Body of pancreas (tissue), 4 donors: Measurements from ENCODE around the gene PHLDA2. TPM values are rescaled to one million over a fixed set of nuclear protein-coding genes. Genes with fewer than 3 reads are reported as not detected.
A peak's percentile ranks its signal among the peaks of the same experiment; 100 is the strongest.

Experiments used
- ATAC-seq: fragments of 150-250 bp; one replicate; pipeline ENCODE4 v1.9.1; 2016
- DNase-seq, 4 donors: peaks; one replicate each; pipeline ENCODE4 v3.0.0-alpha.2; 2019
- H3K27ac ChIP-seq, 4 donors: fragments of 200-600 bp; sonication (generic); 1 replicate in 3 of 4; 2 replicates in 1 of 4; pipeline versions ENCODE4 v1.5.1 to v1.6.1; 2016 to 2019; ENCODE audit warnings: mild to moderate bottlenecking in 1 of 4, mixed read lengths in 1 of 4, moderate library complexity in 1 of 4
- H3K27me3 ChIP-seq, 2 donors: fragments of 200-600 bp; sonication (generic); one replicate each; pipeline ENCODE4 v1.6.0; 2016; ENCODE audit warnings: mild to moderate bottlenecking in 1 of 2
- H3K36me3 ChIP-seq, 2 donors: fragments of 200-600 bp; sonication (generic); replicated peaks in 1 of 2; 2 replicates each; pipeline ENCODE4 v1.5.1; 2016; ENCODE audit warnings: low read depth in 2 of 2; ENCODE audit not compliant: insufficient read depth in 1 of 2
- H3K4me1 ChIP-seq: fragments of 200-600 bp; sonication (generic); one replicate; pipeline ENCODE4 v1.6.0; 2016
- H3K4me3 ChIP-seq, 2 donors: fragments of 200-600 bp; sonication (generic); 1 replicate in 1 of 2; 2 replicates in 1 of 2; pipeline ENCODE4 v1.5.1; 2016 to 2019
- H3K9me3 ChIP-seq, 3 donors: fragments of 200-600 bp; sonication (generic); 1 replicate in 2 of 3; 2 replicates in 1 of 3; pipeline ENCODE4 v1.5.1; 2016
- POLR2A ChIP-seq, 3 donors: fragments of 450-650 bp; IDR thresholded peaks; one replicate each; pipeline ENCODE4 v1.6.1; 2016; ENCODE audit warnings: antibody characterized with exemption in 3 of 3, mild to moderate bottlenecking in 2 of 3
- WGBS, 2 donors: methylation state at CpG; one replicate each; pipeline ENCODE4 v1.1.5; 2017; 5-methylcytosine and 5-hydroxymethylcytosine counted together
- intact Hi-C: fragments of 100-400 bp; cut with DNase I; formaldehyde crosslinking; loops from one replicate; pipeline ENCODE4 v1.15.1; 2023
- total RNA-seq, 2 donors: library from RNA; depleted of rRNA; stranded (reverse); fragments of >200 nt; gene quantifications; one replicate each; pipeline ENCODE4 v1.1.0, GENCODE V29; 2016
- TF ChIP-seq, protein P1 (sequence below), 7 experiments: fragments of 450-650 bp in 4 of 7; fragments of 200-600 bp in 3 of 7; sonication (generic) in 3 of 7; IDR thresholded peaks; one replicate each; pipeline ENCODE4 v1.5.1; 2016 to 2019; ENCODE audit warnings: antibody characterized with exemption in 7 of 7

PHLDA2 gene
- total RNA-seq, 2 donors from 2014 or later: 4.2 TPM; not detected in 1

DNA sequence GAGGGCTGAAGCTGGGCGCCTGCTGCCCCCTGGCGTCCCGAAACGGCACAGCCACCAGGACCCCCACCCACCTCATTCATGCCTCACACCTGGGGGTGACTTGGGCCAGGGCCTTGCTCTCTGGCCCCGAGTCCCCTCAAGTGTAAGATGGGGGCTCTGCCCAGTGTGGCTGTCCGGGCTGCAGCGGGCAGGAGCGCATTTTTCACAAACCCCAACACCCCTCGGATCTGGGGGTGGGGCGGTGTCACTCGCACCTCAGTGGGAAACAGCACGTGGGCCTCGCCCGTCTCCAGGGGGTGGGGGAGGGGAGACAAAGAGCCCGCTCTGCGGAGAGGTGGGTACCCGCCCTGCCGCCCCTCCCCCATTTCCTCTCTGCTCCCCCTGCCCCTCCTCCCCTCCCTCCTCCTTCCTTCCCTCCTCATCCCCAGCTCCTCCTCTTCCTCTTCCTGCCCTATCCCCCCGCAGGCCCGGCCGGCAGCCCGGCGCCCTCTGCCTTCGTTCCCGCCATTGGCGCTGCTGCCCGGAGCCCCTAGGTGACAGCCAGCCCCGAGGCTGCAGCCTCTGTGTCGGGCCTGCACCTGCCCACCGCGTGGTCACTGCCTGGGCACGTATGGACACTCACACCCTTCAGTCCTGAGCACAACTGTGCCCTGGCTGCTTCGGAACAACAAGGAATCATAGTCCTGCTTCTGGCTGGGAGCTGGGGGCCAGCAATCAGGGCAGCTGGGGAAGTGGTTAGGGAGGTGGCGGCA lies 36.8 kb downstream of the PHLDA2 start:
- intact Hi-C loops: loop anchor here (5.0 kb wide), 2 partner anchors 360 to 465 kb away; no protein-coding TSS in a partner anchor
- DNase-seq (peak in 1 of 4 donors; percentile 21), ATAC-seq (no peak)
- H3K4me3 ChIP-seq: no peak overlapping the region
- 14% methylated on average over 30 of the region's 34 CpGs; no CpG with 5 or more reads in 1 of the 2 donors for WGBS, 2 donors
- H3K27ac ChIP-seq: peak overlapping the region in 2 of 4 donors; percentile 12 to 24
- TF ChIP-seq POLR2A (IDR thresholded peaks at IDR 0.05): no peak
- TF ChIP-seq, protein P1, sequence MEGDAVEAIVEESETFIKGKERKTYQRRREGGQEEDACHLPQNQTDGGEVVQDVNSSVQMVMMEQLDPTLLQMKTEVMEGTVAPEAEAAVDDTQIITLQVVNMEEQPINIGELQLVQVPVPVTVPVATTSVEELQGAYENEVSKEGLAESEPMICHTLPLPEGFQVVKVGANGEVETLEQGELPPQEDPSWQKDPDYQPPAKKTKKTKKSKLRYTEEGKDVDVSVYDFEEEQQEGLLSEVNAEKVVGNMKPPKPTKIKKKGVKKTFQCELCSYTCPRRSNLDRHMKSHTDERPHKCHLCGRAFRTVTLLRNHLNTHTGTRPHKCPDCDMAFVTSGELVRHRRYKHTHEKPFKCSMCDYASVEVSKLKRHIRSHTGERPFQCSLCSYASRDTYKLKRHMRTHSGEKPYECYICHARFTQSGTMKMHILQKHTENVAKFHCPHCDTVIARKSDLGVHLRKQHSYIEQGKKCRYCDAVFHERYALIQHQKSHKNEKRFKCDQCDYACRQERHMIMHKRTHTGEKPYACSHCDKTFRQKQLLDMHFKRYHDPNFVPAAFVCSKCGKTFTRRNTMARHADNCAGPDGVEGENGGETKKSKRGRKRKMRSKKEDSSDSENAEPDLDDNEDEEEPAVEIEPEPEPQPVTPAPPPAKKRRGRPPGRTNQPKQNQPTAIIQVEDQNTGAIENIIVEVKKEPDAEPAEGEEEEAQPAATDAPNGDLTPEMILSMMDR (IDR thresholded peaks at IDR 0.05): peak; percentile 66 to 87 (median 81)
- no peaks in the 10 kb centered on the region for H3K36me3 ChIP-seq
- peaks cover 29% of the 10 kb centered on the region for H3K4me1 ChIP-seq
- H3K27me3 ChIP-seq: no peaks in the 10 kb centered on the region
- no peaks in the 10 kb centered on the region for H3K9me3 ChIP-seq

DNA sequence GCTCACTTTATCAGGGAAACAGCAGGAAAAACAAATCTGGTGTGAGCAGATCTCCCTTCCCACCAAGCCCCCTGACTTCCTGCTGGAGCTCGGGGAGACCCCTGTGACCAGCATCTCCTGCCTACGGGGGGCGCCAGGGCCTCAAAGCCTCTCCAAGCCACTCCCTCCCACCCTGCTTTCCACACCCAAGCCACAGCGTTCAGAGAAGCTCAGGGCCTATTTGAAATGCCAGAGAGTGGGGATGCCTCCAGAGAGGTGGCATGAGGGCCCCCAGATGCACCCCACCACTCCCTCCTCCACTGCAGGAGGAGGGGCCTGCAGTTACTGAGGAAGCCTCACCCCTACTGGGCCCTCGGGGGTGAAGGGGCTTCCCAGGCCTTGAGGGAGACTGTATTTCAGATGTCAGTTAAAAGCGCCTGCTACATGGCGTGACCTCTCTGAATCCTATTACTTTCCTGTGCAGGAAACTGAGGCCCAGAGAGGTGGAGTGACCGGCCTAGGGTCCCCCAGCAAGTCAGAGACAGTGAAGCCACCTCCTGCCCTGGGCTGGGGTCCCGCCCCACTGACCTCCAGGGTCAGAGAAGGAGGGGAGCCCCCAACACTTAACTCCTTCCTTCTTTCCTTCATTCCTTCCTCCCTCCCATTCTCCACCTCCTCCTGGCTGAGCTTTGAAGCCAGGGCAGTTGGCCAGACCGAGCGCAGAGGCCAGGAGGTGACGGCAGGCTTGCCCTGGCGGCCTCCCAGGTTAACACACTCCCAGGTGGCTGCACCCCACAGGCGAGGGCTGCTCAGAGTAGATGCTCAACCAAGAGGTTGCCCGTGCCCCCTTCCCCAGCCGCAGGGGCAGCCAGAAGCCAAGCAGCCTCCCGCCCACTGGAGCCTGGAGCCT lies 37.6 kb downstream of the PHLDA2 start:
- Histone ChIP-seq H3K36me3 (no peaks in the 10 kb centered on the region), H3K27me3 (no peaks in the 10 kb centered on the region), H3K9me3 (no peaks in the 10 kb centered on the region), H3K4me1 (peaks cover 29% of the 10 kb centered on the region), H3K27ac (peak overlapping the region in 3 of 4 donors; percentile 57 to 69 (median 60)), H3K4me3 (no peak overlapping the region)
- intact Hi-C loops: loop anchor here (5.0 kb wide), 2 partner anchors 359 to 464 kb away; no protein-coding TSS in a partner anchor
- DNase-seq: peak; percentile 70 to 89 (median 78)
- ATAC-seq: peak; percentile 37
- no peak for TF ChIP-seq POLR2A (IDR thresholded peaks at IDR 0.05)
- TF ChIP-seq, protein P1 (IDR thresholded peaks at IDR 0.05): no peak
- WGBS, 2 donors: 24 to 37% methylated on average over 11 to 16 of the region's 17 CpGs

DNA sequence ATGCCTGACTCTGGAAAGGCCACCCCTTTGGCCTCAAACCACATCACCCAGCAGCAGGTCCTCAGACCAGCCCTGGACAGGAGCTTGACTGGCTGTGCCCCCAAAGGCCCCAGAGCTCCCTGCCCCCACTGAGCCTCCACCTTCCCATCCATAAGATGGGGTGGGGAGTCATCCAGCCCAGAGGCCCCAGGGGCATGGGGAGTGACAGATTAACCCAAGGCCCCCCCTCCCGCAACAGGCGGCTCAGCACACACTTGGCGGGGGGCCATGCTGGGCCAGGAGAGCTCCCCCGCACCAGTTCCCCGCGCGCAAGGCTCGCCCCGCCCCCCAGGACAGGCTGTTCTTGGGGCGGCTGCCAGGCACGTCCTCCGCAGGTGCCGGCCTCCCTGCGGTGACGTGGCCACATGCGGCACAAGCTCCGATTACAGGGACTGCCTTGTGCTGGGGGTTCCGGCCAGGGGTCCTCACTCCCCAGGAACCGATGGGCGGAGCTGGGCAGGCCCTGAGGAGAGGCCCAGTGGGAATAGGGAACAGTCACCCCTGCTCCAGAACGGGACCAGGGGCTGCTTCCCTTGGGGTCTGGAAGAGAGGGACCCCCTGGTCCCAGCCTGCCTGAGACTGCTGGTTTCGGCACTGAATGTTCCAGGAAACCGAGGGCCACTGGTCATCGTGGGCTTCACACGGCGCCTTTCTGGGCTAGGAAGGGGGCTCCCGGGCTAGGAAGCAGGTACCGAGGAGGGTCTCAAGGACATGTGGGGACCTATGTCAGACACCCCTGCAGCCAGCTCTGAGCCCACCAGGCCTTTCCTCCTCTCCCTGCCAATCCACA lies 38.5 kb downstream of the PHLDA2 start:
- WGBS, 2 donors: 29 to 58% methylated on average over 13 to 28 of the region's 28 CpGs
- ATAC-seq: peak; percentile 47
- Histone ChIP-seq H3K4me3 (no peak overlapping the region), H3K9me3 (no peaks in the 10 kb centered on the region), H3K27me3 (no peaks in the 10 kb centered on the region), H3K27ac (peak overlapping the region; percentile 29 to 69 (median 58)), H3K36me3 (no peaks in the 10 kb centered on the region), H3K4me1 (peaks cover 34% of the 10 kb centered on the region)
- peak; percentile 79 to 94 (median 91) for DNase-seq
- TF ChIP-seq, protein P1 (IDR thresholded peaks at IDR 0.05): no peak
- peak in 2 of 3 donors; percentile 29 to 36 for TF ChIP-seq POLR2A (IDR thresholded peaks at IDR 0.05)
- intact Hi-C loops: loop anchor here (5.0 kb wide), 2 partner anchors 358 to 463 kb away; no protein-coding TSS in a partner anchor
